SU-DHL-6 (cell line): Measurements from ENCODE around the gene ULK3.

Source experiments
- CTCF ChIP-seq: fragments of 200-600 bp; sonication (generic); IDR thresholded peaks from one replicate; pipeline ENCODE4 v1.5.1; 2017; ENCODE audit warnings: antibody characterized with exemption, mild to moderate bottlenecking, low read length, moderate library complexity; ENCODE audit not compliant: insufficient read depth, poor library complexity, severe bottlenecking
- EZH2phosphoT487 ChIP-seq: fragments of 200-600 bp; sonication (generic), shearing (Covaris generic); conservative IDR thresholded peaks from 2 replicates; pipeline ENCODE4 v1.6.1; 2018; ENCODE audit warnings: mild to moderate bottlenecking, antibody characterized with exemption, low read length, moderate library complexity, mixed read lengths

GRCh38 chr15:74793135-74794028 lies 49.6 kb downstream of the ULK3 start:
- TF ChIP-seq CTCF = peak; percentile 41
- TF ChIP-seq EZH2phosphoT487 = no peak
